Uterus (tissue), 2 donors: ENCODE measurements around the gene MS4A14.

ENCODE experiments used
- CTCF ChIP-seq, 4 experiments: fragments of 200-600 bp in 2 of 4; fragments of 450-650 bp in 2 of 4; sonication (generic) in 2 of 4; IDR thresholded peaks; one replicate each; pipeline ENCODE4 v1.5.1; 2016 to 2019; ENCODE audit warnings: antibody characterized with exemption in 4 of 4, mild to moderate bottlenecking in 2 of 4, moderate library complexity in 1 of 4
- POLR2A ChIP-seq, 2 donors: fragments of 450-650 bp; IDR thresholded peaks; one replicate each; pipeline ENCODE4 v1.6.1; 2016; ENCODE audit warnings: antibody characterized with exemption in 2 of 2, mild to moderate bottlenecking in 1 of 2, moderate library complexity in 1 of 2

- TF ChIP-seq POLR2A (IDR thresholded peaks at IDR 0.05) (no peak), CTCF (IDR thresholded peaks at IDR 0.05) (no peak)
These were observed 61.3 kb downstream of the MS4A14 start for GRCh38 chr11:60457576-60457975.
